Left cardiac atrium (tissue), 4 donors: ENCODE results near the gene RBKS. TPM values are rescaled to one million over a fixed set of nuclear protein-coding genes. Genes with fewer than 3 reads are reported as not detected.
A peak's percentile ranks its signal among the peaks of the same experiment; 100 is the strongest.

Experiments
- ATAC-seq, 2 donors: fragments of 200-7000 bp; cut with Tn5 transposase; one replicate each; pipeline ENCODE4 v1.9.1; 2020; ENCODE audit warnings: mild to moderate bottlenecking in 2 of 2, moderate library complexity in 2 of 2
- DNase-seq: peaks from one replicate; pipeline ENCODE4 v3.0.0-alpha.2; 2020
- intact Hi-C, 2 donors: fragments of 100-400 bp; cut with DNase I; formaldehyde crosslinking; loops; one replicate each; pipeline versions ENCODE4 v1.14.1 to v1.15.1; 2022 to 2023
- long read RNA-seq: library from polyadenylated mRNA; unstranded; transcript quantifications from one replicate; pipeline ENCODE4 v2.0.0, GENCODE V29; 2021
- total RNA-seq, 2 donors: library from RNA; stranded (reverse); fragmentation: NEBNext Ultra II Directional; extraction: Animal tissue kit (Norgen Biotek cat#: 25700); gene quantifications; one replicate each; pipeline ENCODE4 v1.2.1, GENCODE V29; 2021
- donor health status: DM: no; HTN: yes; CAD: no.
- donor health status: DM: no; HTN: yes; CAD: no; lungs with severe emphysema.
- donor health status: DM: yes; HTN: yes; CAD: no.
- donor health status: Dilated cardiomyopathy.

RBKS gene
- total RNA-seq, result 1 to 10 TPM; 3.3 TPM
- long read RNA-seq, partial matches to known transcripts, result 0 of 4 reads
- long read RNA-seq, other reads (novel, unspliced or antisense), result 2 of 4 reads

DNA sequence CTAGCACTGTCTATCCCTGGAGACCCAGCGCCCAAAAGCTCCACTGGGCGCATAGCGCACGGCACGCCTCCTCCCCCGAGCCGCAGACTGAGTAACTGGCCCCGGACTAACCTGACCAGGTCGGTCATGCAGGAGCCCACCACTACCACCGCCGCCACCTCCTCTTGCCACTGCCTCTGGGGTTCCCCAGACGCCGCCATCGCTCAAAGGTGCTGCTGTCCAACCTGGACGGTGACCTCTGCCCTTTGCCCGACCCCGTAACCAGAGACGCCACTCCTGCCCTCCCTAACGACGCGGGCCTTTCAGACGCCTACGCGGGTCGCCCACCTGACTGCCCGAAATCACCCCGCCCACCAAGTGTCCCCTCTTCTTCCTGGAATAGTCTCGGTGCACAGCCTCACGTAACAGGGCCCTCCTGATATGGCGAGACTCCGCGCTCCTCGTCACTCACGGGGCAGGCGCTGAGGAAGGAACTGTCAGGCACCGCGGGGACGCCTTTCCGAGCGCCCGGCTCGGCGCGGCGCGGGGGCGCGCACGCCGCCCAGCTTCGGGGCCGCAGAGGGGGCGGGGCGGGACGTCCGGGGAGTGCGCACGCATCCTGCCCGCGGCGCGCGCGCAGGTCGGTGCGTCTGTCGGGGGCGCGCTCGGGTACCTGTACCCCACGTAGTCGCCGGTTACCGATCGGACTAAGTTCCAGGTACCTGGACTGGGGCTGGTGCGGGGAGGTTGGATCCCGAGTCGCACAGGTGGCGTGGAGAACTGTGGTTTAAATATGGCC, at the start of gene RBKS, which contains the start of gene BABAM2:
Gene RBKS, minus strand, starts transcription at position 242 of the 778 bp plus-strand sequence. Its CDS starts 42 bp downstream, at position 200.
Gene BABAM2, plus strand, starts transcription at position 584 of the 778 bp plus-strand sequence. CDS start 3,828 bp downstream, outside the sequence.
- intact Hi-C loops, result loop anchor here in 1 of 2 donors (5.0 to 10.0 kb wide), 2 partner anchors 136 to 502 kb away; partner anchors contain the start of gene FOSL2
- DNase-seq, result peak; percentile 89
- peak; percentile 98 for ATAC-seq

DNA sequence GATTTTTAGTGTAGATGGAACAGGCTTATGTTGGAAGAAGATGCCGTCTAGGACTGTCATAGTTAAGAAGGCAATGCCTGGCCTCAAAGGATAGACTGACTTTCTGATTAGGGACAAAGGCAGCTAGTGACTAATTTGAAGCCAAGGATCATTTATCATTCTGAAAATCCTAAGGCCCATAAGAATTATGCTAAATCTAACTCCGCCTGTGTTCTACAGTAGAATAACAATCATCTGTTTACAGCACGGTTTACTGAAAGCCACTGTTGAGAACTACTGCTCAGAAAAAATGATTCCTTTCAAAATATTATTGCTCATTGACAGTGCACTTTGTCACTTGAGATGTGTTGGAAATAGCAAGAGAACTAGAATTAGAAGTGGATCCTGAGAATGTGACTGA, 44.8 kb upstream of the RBKS start:
- intact Hi-C loops, result no loop called here
- DNase-seq (no peak), ATAC-seq (no peak)

DNA sequence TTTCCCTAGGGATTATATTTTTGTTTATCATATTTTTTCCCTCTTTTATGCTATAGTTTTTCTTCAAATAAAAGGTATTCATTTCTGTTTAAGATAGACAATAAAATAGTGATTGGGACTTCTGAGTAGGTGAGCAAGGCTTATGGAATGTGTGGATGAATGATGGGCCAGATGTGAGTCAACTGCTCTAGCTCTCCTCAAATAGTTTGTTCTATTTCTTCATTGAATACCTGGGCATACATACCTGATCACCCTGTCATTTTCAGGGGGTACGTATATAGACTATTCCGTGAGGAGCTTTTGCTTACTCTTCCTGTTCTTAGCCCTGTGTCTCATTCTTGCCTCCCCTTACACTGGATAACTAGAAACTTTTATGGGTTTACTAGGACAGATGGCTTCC, 42.2 kb upstream of the RBKS start:
- ATAC-seq (peak in 1 of 2 donors; percentile 68), DNase-seq (no peak)
- intact Hi-C loops, result no loop called here

DNA sequence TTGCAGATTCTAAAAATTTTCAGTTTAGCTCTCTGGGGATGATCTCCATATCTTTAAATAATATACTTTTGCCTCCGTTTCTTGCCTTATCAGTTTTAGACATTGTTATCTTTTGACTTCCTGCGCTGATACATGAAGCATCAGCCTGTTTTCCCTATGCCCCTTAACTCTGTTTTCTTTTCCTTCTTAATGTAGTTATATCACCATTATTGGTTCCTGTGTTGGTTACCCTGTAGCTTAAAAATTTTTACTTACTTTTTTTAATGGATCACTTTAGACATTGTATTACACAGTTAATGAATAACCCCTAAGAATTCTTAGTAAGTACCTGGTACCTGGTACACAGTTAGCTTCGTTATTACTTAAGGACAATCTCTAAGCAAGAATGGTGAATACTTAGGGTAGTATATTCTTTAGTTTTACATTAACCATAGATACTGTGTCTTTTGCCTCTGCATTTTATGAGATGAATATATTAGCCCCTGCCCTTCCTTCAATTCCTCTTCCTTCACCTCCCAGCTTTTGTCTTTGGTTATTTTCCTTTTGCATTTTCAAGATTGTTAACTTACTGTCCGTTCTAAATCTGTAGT, 41.3 kb upstream of the RBKS start:
- ATAC-seq (no peak), DNase-seq (no peak)
- intact Hi-C loops, result no loop called here

DNA sequence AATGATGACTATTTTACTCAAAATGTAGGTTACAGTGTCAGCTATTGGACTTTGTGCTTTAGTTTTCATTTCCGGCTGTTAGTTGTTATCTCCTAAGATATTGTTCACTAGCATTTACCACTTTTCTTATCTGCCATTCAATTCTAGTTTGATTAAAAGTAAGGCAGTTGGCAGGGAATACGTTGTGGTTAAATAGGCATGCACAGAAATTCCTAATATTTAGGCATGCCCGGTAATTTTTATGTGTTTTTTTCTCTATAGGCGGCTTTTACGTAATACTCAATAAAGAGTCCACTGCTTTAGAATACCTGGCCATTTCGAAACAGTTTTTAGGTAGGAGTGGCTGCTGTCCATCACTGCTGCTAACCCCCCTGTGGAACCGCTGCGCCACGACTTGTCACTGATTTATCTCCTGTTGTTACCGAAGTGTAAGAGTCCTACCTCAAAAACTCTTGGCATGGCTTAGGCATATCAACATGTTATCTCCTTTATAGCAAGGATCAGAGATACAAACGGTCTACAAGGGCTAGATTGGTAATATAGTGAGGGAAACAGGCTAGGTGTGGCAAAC, 39.8 kb upstream of the RBKS start:
- ATAC-seq (no peak), DNase-seq (no peak)
- intact Hi-C loops, result no loop called here

DNA sequence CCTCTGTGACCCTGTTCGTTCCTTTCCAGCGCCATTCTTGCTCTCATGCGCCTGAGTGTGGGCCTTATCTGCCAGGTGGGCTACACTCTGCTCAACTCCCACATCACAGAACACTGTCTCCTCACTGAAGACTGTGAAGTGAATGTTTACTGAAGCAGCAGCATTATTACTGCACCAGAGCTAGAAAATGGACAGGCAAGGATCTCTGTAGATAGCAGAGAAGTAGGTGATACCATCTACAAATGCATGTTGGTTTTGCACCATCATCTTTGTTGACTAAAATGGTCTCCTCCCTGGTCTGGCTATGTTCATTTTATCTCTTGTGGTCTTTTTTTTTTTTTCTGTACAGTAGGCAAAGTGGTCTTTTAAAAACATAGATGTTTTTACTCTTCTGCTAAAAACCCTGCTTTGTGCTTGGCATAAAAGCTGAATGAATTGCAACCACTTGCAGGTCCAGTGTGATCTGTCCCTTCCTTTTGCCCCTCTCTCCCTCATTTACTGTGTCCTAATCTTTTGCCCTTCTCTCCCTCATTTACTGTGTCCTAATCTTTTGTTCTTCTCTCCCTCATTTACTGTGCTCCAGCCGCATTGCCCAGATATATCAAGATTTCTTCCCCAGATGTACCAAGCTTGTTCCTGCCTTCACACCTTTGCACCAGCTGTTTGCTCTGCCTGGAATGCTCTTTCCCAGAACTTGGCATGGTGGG, 35.7 kb upstream of the RBKS start:
- intact Hi-C loops, result no loop called here
- DNase-seq (no peak), ATAC-seq (no peak)

DNA sequence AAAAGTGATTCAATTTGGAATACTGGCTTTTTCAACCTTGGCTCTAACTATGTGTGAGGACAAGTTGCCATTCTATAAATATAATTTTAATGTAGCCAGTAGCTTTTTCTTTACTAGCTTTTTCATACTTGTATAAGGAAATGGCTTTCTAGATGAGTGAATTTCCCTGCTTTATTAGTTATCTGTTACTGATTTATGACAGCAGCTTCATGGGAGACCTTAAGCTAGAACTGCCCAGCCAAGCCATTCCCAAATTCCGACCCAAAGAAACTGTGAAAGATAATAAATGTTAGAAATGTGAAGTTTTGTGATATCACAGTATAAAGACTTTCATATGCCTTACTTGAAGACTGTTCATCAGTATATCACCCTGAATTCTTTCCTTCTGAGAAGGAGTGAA, 32.7 kb upstream of the RBKS start:
- no peak for DNase-seq
- intact Hi-C loops, result no loop called here
- no peak for ATAC-seq

DNA sequence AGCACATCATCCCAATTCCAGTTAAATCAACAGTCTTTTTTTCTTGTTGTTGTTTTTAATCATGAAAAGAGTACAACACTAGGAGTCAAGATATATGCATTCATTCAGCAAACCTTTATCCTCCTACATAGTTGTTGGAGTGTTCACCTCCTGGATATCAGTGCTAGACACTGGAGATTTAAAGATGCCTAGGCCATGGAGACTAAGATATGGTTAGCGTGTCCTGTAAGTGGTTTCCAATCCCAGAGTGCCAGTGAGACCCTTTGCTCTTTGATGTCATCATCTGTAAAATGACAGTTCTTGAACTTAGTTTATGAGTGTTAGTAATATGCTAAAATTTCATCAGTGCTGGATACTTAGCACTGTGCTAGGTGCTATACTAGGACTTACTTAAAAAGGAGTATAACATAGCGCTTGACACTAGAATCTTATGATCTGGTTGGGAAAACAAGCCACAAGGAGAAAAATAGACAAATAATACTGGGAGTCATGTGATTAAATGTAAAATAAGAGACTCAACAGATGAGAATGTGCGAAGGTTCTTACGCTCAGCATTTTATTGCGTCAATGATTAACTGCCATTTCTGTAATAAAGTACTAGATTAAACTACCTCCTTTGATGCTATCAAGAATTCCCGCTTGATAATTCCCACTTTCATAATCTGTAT, 31.8 kb upstream of the RBKS start:
- intact Hi-C loops, result no loop called here
- DNase-seq, result no peak
- no peak for ATAC-seq

DNA sequence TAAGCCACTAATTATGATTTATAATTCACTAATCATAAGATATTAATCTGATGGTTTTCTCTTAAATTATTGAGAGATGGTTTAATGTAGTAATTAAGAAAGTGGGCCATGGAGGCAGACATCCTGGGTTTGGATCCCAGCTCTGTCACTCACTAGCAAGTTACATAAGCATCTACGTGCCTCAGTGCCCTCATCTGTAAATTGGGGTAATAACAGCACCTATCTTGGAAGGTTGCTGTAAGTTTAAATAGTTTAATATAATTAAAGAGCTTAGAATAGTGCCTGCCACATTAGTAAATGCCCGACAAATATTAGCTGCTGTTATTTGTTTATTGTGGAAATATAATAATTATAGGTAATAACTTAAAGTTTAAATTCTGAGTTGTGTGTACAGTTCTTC, 31.2 kb upstream of the RBKS start:
- ATAC-seq (no peak), DNase-seq (no peak)
- intact Hi-C loops, result no loop called here

DNA sequence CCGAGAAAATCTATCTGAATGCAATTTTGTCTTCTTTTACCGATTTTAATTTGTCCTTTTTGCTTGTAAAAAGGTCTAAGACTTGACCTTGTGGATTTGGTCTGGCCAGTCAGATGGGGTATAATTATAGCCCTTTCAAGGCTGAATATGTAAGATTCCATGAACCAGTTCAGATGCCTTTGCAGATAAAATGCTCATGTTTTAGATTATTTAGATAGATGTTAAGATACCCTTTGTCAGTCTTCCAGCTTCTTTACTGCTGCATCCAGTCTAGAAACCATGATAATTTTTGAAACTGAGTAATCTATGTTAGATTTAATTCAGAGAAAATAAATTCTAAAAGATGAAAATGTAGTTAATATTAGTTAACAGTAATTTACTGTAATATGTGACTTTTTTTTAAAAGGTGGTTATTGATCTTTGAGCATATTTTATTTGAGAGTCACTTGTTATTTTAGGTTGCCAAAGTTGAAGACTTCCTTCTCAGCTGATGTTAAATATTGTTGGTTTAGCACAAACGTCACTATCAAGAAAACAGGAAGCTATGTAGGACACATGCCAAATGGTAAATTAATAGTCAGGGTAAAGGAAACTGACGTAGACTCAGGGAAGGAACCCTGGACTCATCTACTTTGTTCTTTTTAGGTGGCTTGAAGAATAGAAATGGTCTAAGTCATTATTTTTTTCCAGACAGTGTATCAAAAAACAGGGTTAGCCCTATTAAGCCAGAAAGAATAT, 30.1 kb upstream of the RBKS start:
- intact Hi-C loops, result no loop called here
- DNase-seq (no peak), ATAC-seq (peak; percentile 64 to 76)

DNA sequence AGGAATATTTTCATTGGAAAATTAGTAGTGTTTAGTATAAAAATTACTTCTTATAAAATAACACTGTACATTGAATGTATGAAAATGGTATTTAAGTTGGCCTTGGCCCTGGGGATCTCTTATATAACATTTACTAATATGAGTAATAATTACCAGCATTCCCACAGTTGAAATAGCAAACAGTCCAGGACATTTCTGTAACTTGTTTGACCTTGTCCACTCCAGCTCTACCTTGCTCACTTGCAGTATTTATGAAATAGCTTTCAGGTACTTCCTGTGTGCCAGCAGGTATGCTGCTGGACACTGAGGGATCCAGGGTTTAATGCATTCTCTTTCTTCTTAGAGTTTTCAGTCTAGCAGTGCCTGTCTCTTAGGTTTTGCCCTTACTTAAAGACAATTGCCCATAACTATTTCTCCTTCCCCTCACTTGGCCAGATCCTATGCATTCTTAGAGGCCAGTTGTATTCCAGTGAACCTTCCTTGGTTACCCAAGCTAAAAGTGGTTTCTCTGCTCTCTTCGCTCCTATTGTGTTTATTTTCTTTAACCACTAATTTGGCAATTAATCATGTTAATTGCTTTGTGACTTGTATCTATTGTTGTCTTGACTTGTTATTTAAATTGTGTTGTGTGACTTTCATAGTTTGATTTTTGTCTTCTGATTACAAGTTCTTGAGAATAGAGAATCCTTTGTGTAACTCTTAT, 26.3 kb upstream of the RBKS start:
- intact Hi-C loops, result no loop called here
- DNase-seq, result no peak
- ATAC-seq, result no peak

DNA sequence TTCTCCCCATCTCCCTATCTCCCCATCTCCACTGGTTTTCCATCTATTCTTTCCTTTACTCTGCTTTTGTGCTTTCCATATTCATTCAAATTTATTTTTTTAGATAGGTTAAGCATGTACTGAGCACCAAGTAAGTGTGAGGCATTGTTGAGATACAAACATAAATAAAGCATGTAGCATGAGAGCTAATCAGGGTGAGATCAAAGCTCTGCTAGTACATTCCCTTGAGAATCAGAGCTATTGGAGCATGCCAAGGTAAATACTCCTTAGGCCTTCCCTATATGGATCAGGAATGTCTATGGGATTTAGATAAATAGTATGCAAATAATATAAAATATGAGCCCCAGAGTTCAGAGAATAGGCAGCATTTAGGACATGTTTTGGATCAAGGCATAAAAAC, 25.7 kb upstream of the RBKS start:
- ATAC-seq (no peak), DNase-seq (no peak)
- intact Hi-C loops, result no loop called here

DNA sequence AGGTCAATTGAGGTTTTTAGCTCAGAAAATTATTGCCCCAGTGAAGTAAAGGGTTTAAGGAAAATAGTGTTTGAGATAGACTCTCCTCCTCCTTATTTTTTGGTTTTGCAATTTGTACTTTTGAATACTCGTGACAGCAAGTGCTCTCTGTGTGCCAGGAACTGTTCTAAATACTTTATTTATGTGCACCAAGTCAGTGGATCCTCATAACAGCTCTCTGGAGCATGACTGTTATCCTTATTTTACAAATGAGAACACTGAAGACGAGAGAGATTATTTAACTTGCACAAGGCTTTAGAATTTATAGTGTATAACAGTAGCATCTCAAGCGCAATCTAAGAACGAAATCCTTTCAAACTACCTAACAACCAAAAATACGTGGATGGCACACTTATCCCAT, 25.0 kb upstream of the RBKS start:
- intact Hi-C loops, result no loop called here
- ATAC-seq (peak in 1 of 2 donors; percentile 68), DNase-seq (no peak)

DNA sequence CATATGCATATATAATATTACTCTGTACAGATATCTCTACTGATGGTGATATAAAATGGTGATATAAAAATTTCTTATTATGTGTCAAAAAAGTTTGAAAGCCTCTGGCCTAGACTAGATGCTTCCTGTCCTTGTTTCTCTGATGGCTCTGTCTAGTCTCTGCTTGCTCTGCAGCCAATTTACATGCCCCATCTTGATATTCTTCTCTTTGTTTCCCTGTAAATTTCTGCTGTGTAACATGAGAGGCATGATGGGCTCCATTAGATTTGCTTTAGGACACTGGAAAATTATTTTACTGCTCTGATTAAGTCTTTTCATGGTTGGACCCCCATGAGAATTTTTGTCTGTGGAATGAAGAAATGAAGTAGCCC, 24.6 kb upstream of the RBKS start:
- no peak for DNase-seq
- intact Hi-C loops, result no loop called here
- no peak for ATAC-seq

DNA sequence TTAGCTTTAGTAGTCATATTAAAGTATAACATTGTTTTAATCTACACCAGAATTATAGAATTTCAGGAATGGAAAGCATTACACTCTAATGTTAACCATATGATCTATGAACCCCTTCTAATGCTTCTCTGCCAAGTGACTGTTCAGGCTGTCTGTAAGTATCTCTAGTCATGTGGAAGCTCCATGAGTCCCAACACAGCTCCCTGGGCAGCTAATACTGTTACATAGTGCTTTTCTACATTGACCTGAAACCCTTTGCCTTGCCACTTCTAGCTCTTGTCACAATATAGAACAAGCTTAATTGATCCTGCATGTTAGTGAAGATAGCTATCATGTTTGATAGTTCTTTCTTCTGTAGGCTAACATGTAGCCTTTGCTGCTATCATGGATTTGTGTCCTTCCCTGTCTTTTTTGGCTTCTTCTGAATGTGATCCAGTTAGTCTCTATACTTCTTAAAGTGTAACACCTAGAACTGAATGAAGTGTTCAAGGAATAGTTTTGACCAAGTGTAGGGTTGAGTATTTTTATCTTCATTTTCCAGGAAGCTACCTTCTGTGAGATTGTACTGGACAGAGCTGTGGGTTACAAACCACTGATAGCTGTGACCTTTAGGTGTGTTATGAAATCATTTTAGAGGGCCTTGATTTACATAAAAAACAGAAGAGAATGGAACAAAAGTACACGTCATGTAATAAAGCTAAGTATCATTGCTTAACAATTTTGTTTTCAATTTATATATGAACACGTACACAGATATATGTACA, 24.0 kb upstream of the RBKS start:
- no peak for DNase-seq
- intact Hi-C loops, result no loop called here
- peak in 1 of 2 donors; percentile 42 for ATAC-seq

DNA sequence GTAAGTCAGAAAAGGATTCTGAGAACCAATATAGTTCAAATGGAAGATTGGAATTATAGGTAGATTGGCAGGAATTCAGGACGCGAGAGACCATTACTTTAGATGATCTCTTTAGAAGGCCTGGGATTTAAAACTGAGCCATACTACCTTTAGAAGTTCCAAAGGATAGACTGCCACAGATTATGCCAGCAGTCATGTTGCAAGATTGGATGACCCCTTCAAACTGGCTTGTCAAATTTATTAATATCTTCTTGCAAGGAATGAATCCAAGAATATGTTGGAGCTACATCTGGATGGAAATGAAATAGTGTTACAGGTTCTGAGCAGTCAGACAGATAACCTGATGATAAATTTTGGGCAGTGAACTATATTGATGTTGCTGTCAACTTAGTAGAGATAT, 22.3 kb upstream of the RBKS start:
- DNase-seq, result no peak
- ATAC-seq, result no peak
- intact Hi-C loops, result no loop called here

DNA sequence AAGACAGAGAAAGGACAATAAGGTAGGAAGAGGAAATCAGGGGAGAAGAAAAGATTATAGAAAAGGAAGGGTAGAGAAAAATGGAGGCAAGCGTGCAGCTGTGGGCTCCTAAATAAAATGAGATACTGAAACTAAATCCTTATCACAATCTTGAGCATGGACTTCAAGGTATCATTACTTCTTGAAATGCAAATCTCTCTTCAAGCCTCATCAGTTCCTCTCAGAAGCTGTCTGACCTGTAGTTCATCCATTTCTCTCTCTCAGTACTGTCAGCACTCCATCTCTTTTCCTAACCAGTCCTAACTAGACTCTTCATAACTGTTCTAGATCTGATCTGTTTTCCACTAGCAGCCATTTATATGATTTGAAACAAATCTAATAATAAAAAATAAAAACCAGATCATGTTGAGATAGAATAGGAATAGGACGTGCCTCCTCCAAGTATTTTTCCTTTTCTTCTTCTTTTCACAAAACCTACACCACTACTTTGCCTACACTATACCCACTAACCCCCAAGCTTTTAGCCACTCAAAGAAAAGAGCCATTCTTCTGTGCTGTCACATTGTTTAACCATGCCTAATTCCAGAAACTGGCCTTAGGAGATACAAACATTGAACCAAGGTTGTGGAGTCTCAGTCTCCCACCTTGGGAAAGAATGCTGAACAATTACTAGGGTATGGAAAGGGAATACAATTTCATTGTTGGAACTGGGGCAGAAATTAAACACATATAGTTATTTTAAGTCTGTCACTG, 21.4 kb upstream of the RBKS start:
- ATAC-seq (no peak), DNase-seq (no peak)
- intact Hi-C loops, result no loop called here
